Liver (tissue), 9 donors: ENCODE results near the gene MECR. TPM values are rescaled to one million over a fixed set of nuclear protein-coding genes. Genes with fewer than 3 reads are reported as not detected.
A peak's percentile ranks its signal among the peaks of the same experiment; 100 is the strongest.

Experiments used
- DNase-seq: peaks from one replicate; pipeline ENCODE4 v3.0.0-alpha.2; 2017; ENCODE audit warnings: low spot score
- H3K27ac ChIP-seq, 2 donors: one replicate each; pipeline ENCODE4 v1.7.0; 2013; ENCODE audit warnings: inconsistent platforms in 2 of 2, low read length in 2 of 2, control low read depth in 1 of 2, low read depth in 1 of 2, mild to moderate bottlenecking in 1 of 2
- H3K27me3 ChIP-seq, 4 donors: one replicate each; pipeline versions ENCODE4 v1.6.1 to v1.7.0; 2013; ENCODE audit warnings: low read length in 3 of 4, inconsistent platforms in 1 of 4, mild to moderate bottlenecking in 1 of 4, moderate library complexity in 1 of 4; ENCODE audit not compliant: control insufficient read depth in 4 of 4, insufficient read depth in 4 of 4
- H3K36me3 ChIP-seq, 4 donors: one replicate each; pipeline versions ENCODE4 v1.6.1 to v1.7.0; 2013; ENCODE audit warnings: low read length in 3 of 4, mild to moderate bottlenecking in 3 of 4, low read depth in 1 of 4, moderate library complexity in 1 of 4; ENCODE audit not compliant: control insufficient read depth in 4 of 4, insufficient read depth in 3 of 4
- H3K4me1 ChIP-seq, 4 donors: one replicate each; pipeline versions ENCODE4 v1.6.1 to v1.7.0; 2013; ENCODE audit warnings: low read length in 3 of 4, mild to moderate bottlenecking in 3 of 4, moderate library complexity in 1 of 4; ENCODE audit not compliant: control insufficient read depth in 4 of 4, insufficient read depth in 4 of 4
- H3K4me3 ChIP-seq, 3 donors: one replicate each; pipeline versions ENCODE4 v1.6.1 to v1.7.0; 2013; ENCODE audit warnings: low read length in 3 of 3, control low read depth in 1 of 3, low read depth in 1 of 3, mild to moderate bottlenecking in 1 of 3
- H3K9ac ChIP-seq, 2 donors: one replicate each; pipeline ENCODE4 v1.7.0; 2013; ENCODE audit warnings: low read length in 2 of 2, mild to moderate bottlenecking in 2 of 2, moderate library complexity in 2 of 2, control low read depth in 1 of 2, low read depth in 1 of 2
- H3K9me3 ChIP-seq, 4 donors: one replicate each; pipeline versions ENCODE4 v1.6.1 to v1.7.0; 2013; ENCODE audit warnings: low read length in 3 of 4; ENCODE audit not compliant: control insufficient read depth in 4 of 4
- EGR1 ChIP-seq, 2 donors: IDR thresholded peaks; 2 replicates each; pipeline ENCODE4 v1.6.1; 2016 to 2018; ENCODE audit warnings: antibody characterized with exemption in 2 of 2, low read depth in 2 of 2
- FOXA2 ChIP-seq: IDR thresholded peaks from 2 replicates; pipeline ENCODE4 v1.6.1; 2016; ENCODE audit warnings: antibody characterized with exemption
- GABPA ChIP-seq, 2 donors: IDR thresholded peaks in 1 of 2; conservative IDR thresholded peaks in 1 of 2; 2 replicates each; pipeline ENCODE4 v1.6.1; 2016; ENCODE audit warnings: antibody characterized with exemption in 2 of 2, mild to moderate bottlenecking in 1 of 2, moderate library complexity in 1 of 2
- HNF4A ChIP-seq, 2 donors: conservative IDR thresholded peaks; 2 replicates each; pipeline ENCODE4 v1.6.1; 2016; ENCODE audit warnings: antibody characterized with exemption in 2 of 2, mild to moderate bottlenecking in 2 of 2
- NR2F2 ChIP-seq: IDR thresholded peaks from 2 replicates; pipeline ENCODE4 v1.6.1; 2016; ENCODE audit warnings: antibody characterized with exemption
- SP1 ChIP-seq: IDR thresholded peaks from 2 replicates; pipeline ENCODE4 v1.6.1; 2018; ENCODE audit warnings: antibody characterized with exemption, mild to moderate bottlenecking
- TAF1 ChIP-seq: conservative IDR thresholded peaks from 2 replicates; pipeline ENCODE4 v1.6.1; 2016; ENCODE audit warnings: antibody characterized with exemption, mild to moderate bottlenecking
- whole genome bisulfite sequencing: extraction: QIAGEN DNeasy Blood & Tissue Kit; methylation state at CpG from one replicate; pipeline ENCODE4 v1.1.7; 2013; 5-methylcytosine and 5-hydroxymethylcytosine counted together
- polyA plus RNA-seq, 2 donors: library from polyadenylated mRNA; stranded (reverse) in 1 of 2; unstranded in 1 of 2; fragments of 200-250 nt in 1 of 2; fragments of >200 nt in 1 of 2; fragmentation: Nextera tagmentation in 1 of 2; extraction: Ambion mirVana in 1 of 2; gene quantifications; one replicate each; pipeline versions ENCODE4 v1.2.1 to v1.2.3, GENCODE V29; 2013 to 2015
- total RNA-seq, 2 donors: library from RNA; depleted of rRNA; stranded (reverse); fragments of >200 nt; gene quantifications; one replicate each; pipeline ENCODE4 v1.2.3, GENCODE V29; 2014
- TF ChIP-seq, protein P1 (sequence below): IDR thresholded peaks from 2 replicates; pipeline ENCODE4 v1.6.1; 2016; ENCODE audit warnings: antibody characterized with exemption, mild to moderate bottlenecking
- TF ChIP-seq, protein P2 (sequence below): IDR thresholded peaks from 2 replicates; pipeline ENCODE4 v1.6.1; 2016; ENCODE audit warnings: antibody characterized with exemption
- TF ChIP-seq, protein P3 (sequence below): IDR thresholded peaks from 2 replicates; pipeline ENCODE4 v1.6.1; 2016; ENCODE audit warnings: antibody characterized with exemption
- TF ChIP-seq, protein P4 (sequence below): fragments of 150-350 bp; IDR thresholded peaks from 2 replicates; pipeline ENCODE4 v1.5.1; 2017; ENCODE audit warnings: improper control_type of control experiment, low read depth, low read length; ENCODE audit not compliant: missing input control
- TF ChIP-seq, protein P5 (sequence below): IDR thresholded peaks from 2 replicates; pipeline ENCODE4 v1.6.1; 2016; ENCODE audit warnings: antibody characterized with exemption
- donor health status: healthy.
- donor health status: healthy.
- donor health status: healthy.
- donor health status: healthy.
- donor health status: healthy.

MECR gene
- total and polyA plus RNA-seq, 4 donors, result 7.5 to 19.9 (median 13.2) TPM

DNA sequence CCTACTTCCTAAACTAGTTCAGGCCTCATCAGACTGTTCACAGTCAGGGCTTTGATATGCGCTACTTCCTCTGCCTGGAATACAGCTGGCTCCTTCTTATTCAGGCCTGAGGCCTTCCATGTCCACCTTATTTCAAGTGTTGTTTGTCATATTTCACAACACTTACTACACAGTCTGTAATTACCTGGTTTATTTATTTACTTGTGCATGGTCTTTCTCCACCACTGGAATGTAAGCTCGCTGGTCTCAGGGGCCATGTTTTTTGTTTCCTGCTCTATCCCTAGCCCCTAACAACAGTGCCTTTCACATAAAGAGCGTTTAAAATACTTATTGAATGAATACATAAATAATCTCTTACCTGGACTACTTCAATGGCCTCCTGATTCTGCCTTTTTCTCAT is 44.5 kb downstream of the MECR start (continued):
- TF ChIP-seq, protein P1, sequence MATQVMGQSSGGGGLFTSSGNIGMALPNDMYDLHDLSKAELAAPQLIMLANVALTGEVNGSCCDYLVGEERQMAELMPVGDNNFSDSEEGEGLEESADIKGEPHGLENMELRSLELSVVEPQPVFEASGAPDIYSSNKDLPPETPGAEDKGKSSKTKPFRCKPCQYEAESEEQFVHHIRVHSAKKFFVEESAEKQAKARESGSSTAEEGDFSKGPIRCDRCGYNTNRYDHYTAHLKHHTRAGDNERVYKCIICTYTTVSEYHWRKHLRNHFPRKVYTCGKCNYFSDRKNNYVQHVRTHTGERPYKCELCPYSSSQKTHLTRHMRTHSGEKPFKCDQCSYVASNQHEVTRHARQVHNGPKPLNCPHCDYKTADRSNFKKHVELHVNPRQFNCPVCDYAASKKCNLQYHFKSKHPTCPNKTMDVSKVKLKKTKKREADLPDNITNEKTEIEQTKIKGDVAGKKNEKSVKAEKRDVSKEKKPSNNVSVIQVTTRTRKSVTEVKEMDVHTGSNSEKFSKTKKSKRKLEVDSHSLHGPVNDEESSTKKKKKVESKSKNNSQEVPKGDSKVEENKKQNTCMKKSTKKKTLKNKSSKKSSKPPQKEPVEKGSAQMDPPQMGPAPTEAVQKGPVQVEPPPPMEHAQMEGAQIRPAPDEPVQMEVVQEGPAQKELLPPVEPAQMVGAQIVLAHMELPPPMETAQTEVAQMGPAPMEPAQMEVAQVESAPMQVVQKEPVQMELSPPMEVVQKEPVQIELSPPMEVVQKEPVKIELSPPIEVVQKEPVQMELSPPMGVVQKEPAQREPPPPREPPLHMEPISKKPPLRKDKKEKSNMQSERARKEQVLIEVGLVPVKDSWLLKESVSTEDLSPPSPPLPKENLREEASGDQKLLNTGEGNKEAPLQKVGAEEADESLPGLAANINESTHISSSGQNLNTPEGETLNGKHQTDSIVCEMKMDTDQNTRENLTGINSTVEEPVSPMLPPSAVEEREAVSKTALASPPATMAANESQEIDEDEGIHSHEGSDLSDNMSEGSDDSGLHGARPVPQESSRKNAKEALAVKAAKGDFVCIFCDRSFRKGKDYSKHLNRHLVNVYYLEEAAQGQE, result peak; percentile 21
- TF ChIP-seq EGR1 (IDR thresholded peaks at IDR 0.05; ENCODE audit: low read depth in 2 of 2), result no peak
- TF ChIP-seq FOXA2, result peak; percentile 57
- no peak for TF ChIP-seq TAF1

DNA sequence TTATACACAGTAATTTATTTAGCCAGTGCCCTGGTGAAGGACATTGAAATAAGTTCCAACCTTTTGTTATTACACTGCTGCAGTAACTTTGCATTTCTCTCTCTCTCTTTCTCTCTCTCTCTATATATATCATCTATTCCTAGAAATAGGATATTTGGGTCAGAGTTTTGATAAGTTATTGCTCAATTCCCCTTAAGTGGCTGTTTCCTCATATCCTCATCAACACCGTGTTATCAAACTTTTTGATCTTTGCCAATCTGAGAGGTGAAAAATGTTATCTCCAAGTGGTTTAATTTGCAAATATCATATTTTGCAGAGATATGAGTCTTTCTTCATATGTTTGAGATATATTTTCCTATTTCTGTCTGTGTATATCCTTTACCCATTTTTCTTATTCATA is 47.4 kb downstream of the MECR start:
- no peaks in the 10 kb centered on the region for H3K9me3 ChIP-seq
- no peak overlapping the region for H3K4me3 ChIP-seq
- 35% methylated on average over 1 of the region's 1 CpG for WGBS
- TF ChIP-seq, protein P2, sequence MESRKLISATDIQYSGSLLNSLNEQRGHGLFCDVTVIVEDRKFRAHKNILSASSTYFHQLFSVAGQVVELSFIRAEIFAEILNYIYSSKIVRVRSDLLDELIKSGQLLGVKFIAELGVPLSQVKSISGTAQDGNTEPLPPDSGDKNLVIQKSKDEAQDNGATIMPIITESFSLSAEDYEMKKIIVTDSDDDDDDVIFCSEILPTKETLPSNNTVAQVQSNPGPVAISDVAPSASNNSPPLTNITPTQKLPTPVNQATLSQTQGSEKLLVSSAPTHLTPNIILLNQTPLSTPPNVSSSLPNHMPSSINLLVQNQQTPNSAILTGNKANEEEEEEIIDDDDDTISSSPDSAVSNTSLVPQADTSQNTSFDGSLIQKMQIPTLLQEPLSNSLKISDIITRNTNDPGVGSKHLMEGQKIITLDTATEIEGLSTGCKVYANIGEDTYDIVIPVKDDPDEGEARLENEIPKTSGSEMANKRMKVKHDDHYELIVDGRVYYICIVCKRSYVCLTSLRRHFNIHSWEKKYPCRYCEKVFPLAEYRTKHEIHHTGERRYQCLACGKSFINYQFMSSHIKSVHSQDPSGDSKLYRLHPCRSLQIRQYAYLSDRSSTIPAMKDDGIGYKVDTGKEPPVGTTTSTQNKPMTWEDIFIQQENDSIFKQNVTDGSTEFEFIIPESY, result no peak
- TF ChIP-seq, protein P1, result no peak
- H3K9ac ChIP-seq, result no peak overlapping the region
- no peak for DNase-seq
- H3K36me3 ChIP-seq, result peaks cover 0 to 2% (median 0%) of the 10 kb centered on the region in 4 donors
- peaks cover 14 to 46% (median 22%) of the 10 kb centered on the region in 4 donors for H3K4me1 ChIP-seq
- H3K27ac ChIP-seq, result no peak overlapping the region
- H3K27me3 ChIP-seq, result no peaks in the 10 kb centered on the region

DNA sequence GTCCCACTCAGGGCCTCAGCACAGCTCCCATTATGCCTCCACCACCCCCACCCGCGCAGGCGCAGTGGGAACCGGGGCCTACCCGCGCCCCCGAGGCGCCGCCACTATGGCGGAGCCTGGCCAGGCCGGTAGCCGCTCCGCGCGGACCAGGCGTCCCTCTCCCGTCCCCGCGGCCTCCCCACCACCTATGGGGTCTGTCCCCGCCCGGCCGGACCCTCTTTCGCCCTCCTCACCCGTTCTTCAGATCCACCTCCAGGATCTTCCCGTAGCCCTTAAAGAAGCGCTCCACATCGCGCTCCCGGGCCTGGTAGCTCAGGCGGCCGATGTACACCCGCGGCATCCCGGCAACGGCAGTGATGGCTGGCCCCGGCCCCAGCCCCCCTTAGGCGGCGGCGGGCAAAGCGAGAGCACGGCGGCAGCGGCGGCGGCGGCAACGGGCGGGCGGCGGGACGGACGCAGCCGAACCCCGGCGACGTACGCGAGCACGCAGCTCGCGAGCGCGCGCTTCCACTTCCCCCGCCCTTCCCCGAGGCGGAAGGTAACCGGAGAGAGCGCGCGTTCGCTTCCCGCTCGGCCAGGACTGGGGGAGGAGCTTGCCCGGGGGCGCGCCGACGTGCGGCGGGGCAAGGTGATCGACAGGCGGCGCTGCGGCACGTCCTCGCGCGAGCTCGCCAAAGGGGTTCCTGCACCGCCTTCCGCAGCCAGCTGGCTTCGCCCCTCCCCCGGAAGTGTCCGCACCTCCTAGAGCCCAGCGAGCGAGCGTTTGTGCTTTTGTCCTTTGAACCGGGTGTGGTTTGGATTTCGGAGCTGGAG is 49.1 kb downstream of the MECR start, which contains the start of gene SRSF4:
SRSF4 (minus strand) TSS at position 488 of the 813 bp plus-strand sequence; CDS start at position 340, 148 bp downstream.
- peak; percentile 99 for DNase-seq
- peak within 1 kb of the TSS; percentile 99 for H3K9ac ChIP-seq
- H3K4me1 ChIP-seq, result peaks cover 14 to 52% (median 37%) of the 10 kb centered on the region in 4 donors
- H3K4me3 ChIP-seq, result peak within 1 kb of the TSS; percentile 87 to 99 (median 95)
- WGBS, result under 1% methylated on average over 100 of the region's 100 CpGs
- H3K27ac ChIP-seq, result peak within 1 kb of the TSS; percentile 100
- H3K27me3 ChIP-seq, result no peaks in the 10 kb centered on the region
- peaks cover 0 to 2% (median 0%) of the 10 kb centered on the region in 4 donors for H3K36me3 ChIP-seq
- H3K9me3 ChIP-seq, result no peaks in the 10 kb centered on the region
- TF ChIP-seq, protein P3, sequence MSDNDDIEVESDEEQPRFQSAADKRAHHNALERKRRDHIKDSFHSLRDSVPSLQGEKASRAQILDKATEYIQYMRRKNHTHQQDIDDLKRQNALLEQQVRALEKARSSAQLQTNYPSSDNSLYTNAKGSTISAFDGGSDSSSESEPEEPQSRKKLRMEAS, result peak; percentile 71
- TF ChIP-seq, protein P4, sequence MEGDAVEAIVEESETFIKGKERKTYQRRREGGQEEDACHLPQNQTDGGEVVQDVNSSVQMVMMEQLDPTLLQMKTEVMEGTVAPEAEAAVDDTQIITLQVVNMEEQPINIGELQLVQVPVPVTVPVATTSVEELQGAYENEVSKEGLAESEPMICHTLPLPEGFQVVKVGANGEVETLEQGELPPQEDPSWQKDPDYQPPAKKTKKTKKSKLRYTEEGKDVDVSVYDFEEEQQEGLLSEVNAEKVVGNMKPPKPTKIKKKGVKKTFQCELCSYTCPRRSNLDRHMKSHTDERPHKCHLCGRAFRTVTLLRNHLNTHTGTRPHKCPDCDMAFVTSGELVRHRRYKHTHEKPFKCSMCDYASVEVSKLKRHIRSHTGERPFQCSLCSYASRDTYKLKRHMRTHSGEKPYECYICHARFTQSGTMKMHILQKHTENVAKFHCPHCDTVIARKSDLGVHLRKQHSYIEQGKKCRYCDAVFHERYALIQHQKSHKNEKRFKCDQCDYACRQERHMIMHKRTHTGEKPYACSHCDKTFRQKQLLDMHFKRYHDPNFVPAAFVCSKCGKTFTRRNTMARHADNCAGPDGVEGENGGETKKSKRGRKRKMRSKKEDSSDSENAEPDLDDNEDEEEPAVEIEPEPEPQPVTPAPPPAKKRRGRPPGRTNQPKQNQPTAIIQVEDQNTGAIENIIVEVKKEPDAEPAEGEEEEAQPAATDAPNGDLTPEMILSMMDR, result peak; percentile 75
- TF ChIP-seq NR2F2, result no peak
- peak; percentile 95 for TF ChIP-seq SP1
- TF ChIP-seq FOXA2, result peak; percentile 58
- TF ChIP-seq, protein P2, result peak; percentile 93
- TF ChIP-seq, protein P5, sequence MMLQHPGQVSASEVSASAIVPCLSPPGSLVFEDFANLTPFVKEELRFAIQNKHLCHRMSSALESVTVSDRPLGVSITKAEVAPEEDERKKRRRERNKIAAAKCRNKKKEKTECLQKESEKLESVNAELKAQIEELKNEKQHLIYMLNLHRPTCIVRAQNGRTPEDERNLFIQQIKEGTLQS, result no peak
- peak; percentile 91 to 97 for TF ChIP-seq HNF4A (conservative IDR thresholded peaks at IDR 0.05)
- TF ChIP-seq GABPA (IDR thresholded peaks at IDR 0.05 in 1 of 2, conservative IDR thresholded peaks at IDR 0.05 in 1 of 2), result peak; percentile 73 to 91
